Measurements from ENCODE around the gene ARAP1.

GRCh38 chr11:72746821-72747220 is 5.4 kb downstream of the ARAP1 start:
- no peak for TF ChIP-seq CTCF (IDR thresholded peaks at IDR 0.05)
- no peak for TF ChIP-seq EZH2 (IDR thresholded peaks at IDR 0.05)
